SKM-1 (cell line): ENCODE results near the gene TBXT.
"Not testable (repeated sequence)": the region's sequence is repeated elsewhere in the genome, so short reads cannot be mapped to it uniquely, and the experiment has no call there.

Source experiments
- DNase-seq: peaks from one replicate; lab custom pipeline; 2025; ENCODE audit not compliant: unreplicated experiment; lab: John Stamatoyannopoulos, UW

The TBXT gene

GRCh38 chr6:166172546-166172945 is 4.9 kb upstream of the TBXT start:
- no peak for DNase-seq

GRCh38 chr6:166169549-166170421 is 2.1 kb upstream of the TBXT start:
- no peak for DNase-seq

- DNase-seq: no peak
Measured at GRCh38 chr6:166168616-166169548, 1.2 kb upstream of the TBXT start.

GRCh38 chr6:166167258-166167731 is 356 bp downstream of the TBXT start:
- DNase-seq: no peak

GRCh38 chr6:166166314-166167257 is 1.1 kb downstream of the TBXT start:
- no peak for DNase-seq

- DNase-seq: no peak
Measured at GRCh38 chr6:166165558-166166313, 1.9 kb downstream of the TBXT start.

- DNase-seq: no peak
Measured at GRCh38 chr6:166162599-166163342, 4.9 kb downstream of the TBXT start.

- DNase-seq: no peak
Measured at GRCh38 chr6:166157930-166158617, 9.6 kb downstream of the TBXT start.

- DNase-seq: no peak
Measured at GRCh38 chr6:166156942-166157341, 10.7 kb downstream of the TBXT start.

GRCh38 chr6:166153966-166154365 is 13.7 kb downstream of the TBXT start:
- no peak for DNase-seq

GRCh38 chr6:166152660-166153059 is 15.0 kb downstream of the TBXT start:
- DNase-seq: no peak

- DNase-seq: no peak
Measured at GRCh38 chr6:166151798-166152197, 15.9 kb downstream of the TBXT start.

- no peak for DNase-seq
Measured at GRCh38 chr6:166145751-166146150, 21.9 kb downstream of the TBXT start.

GRCh38 chr6:166143011-166143410 is 24.6 kb downstream of the TBXT start:
- DNase-seq: no peak

GRCh38 chr6:166127624-166128472 is 39.8 kb downstream of the TBXT start:
- no peak for DNase-seq

- not testable (repeated sequence) for DNase-seq
Measured at GRCh38 chr6:166123115-166123514, 44.5 kb downstream of the TBXT start.

GRCh38 chr6:166121726-166122125 is 45.9 kb downstream of the TBXT start:
- DNase-seq: no peak
